Prostate gland (tissue), 2 donors: Measurements from ENCODE around the gene GGT5.

Experiments
- POLR2AphosphoS5 ChIP-seq: sonication (generic); formaldehyde crosslinking; IDR thresholded peaks from one replicate; pipeline ENCODE4 v1.6.1; 2017; ENCODE audit warnings: antibody characterized with exemption
- TF ChIP-seq, protein P1 (sequence below), 4 experiments: fragments of 200-600 bp in 2 of 4; fragments of 450-650 bp in 2 of 4; sonication (generic) in 2 of 4; IDR thresholded peaks; 1 replicate in 3 of 4; 2 replicates in 1 of 4; pipeline ENCODE4 v1.5.1; 2016 to 2019; ENCODE audit warnings: antibody characterized with exemption in 4 of 4, mild to moderate bottlenecking in 2 of 4, moderate library complexity in 2 of 4

DNA sequence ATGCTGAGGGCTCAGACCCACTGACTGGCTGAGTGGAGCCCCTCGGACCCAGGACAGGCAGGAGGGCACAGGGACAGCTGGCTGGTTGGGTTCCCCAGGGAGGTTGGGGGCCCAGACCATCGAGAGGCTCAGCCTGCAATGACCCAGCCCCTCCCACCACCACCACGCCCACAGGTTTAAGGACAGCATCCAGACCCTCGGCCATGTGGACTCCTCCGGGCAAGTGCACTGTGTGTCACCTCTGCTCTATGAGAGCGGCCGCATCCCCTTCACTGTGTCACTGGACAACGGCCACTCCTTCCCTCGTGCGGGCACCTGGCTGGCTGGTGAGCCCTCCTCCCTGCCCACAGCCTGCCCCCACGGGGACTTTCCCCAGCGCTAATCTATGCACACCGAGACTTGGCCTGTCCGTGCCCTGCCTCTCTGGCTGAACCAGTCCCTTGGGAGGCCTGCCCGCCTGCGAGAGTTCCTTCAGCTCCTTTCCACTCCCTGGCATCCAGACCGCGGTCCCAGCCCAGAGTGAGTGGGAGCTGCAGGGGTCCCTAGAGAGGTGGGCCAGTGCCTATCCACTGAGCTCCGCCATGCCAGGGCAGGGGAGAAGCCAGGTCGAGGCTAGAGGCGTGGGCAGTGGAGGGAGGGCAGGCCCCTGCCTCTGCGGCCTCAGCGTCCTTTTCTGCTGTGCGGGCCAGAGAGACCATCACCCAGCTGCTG, 61.4 kb downstream of the GGT5 start:
- TF ChIP-seq POLR2AphosphoS5, result no peak
- TF ChIP-seq, protein P1, sequence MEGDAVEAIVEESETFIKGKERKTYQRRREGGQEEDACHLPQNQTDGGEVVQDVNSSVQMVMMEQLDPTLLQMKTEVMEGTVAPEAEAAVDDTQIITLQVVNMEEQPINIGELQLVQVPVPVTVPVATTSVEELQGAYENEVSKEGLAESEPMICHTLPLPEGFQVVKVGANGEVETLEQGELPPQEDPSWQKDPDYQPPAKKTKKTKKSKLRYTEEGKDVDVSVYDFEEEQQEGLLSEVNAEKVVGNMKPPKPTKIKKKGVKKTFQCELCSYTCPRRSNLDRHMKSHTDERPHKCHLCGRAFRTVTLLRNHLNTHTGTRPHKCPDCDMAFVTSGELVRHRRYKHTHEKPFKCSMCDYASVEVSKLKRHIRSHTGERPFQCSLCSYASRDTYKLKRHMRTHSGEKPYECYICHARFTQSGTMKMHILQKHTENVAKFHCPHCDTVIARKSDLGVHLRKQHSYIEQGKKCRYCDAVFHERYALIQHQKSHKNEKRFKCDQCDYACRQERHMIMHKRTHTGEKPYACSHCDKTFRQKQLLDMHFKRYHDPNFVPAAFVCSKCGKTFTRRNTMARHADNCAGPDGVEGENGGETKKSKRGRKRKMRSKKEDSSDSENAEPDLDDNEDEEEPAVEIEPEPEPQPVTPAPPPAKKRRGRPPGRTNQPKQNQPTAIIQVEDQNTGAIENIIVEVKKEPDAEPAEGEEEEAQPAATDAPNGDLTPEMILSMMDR (IDR thresholded peaks at IDR 0.05), result no peak
